Lower lobe of right lung (tissue), 2 donors: ENCODE measurements around the gene FLT3. TPM values are rescaled to one million over a fixed set of nuclear protein-coding genes. Genes with fewer than 3 reads are reported as not detected.
"Not testable (repeated sequence)": the region's sequence is repeated elsewhere in the genome, so short reads cannot be mapped to it uniquely, and the experiment has no call there.

Experiments
- ATAC-seq, 2 donors: fragments of 200-7000 bp; cut with Tn5 transposase; one replicate each; pipeline ENCODE4 v1.9.1; 2020 to 2022; ENCODE audit warnings: mild to moderate bottlenecking in 2 of 2, moderate library complexity in 2 of 2
- DNase-seq: peaks from one replicate; pipeline ENCODE4 v3.0.0-alpha.2; 2020
- H3K27ac ChIP-seq: fragments of 200-600 bp; one replicate; pipeline ENCODE4 v1.8.0; 2022
- H3K27me3 ChIP-seq: fragments of 200-600 bp; one replicate; pipeline ENCODE4 v1.8.0; 2022; ENCODE audit warnings: low read depth
- H3K36me3 ChIP-seq: fragments of 200-600 bp; one replicate; pipeline ENCODE4 v1.8.0; 2022; ENCODE audit warnings: mild to moderate bottlenecking
- H3K4me1 ChIP-seq: fragments of 200-600 bp; one replicate; pipeline ENCODE4 v1.8.0; 2022
- H3K4me3 ChIP-seq: fragments of 200-600 bp; one replicate; pipeline ENCODE4 v1.8.0; 2022; ENCODE audit warnings: mild to moderate bottlenecking
- H3K9me3 ChIP-seq: fragments of 200-600 bp; one replicate; pipeline ENCODE4 v1.8.0; 2022
- intact Hi-C: fragments of 100-400 bp; cut with DNase I; formaldehyde crosslinking; loops from one replicate; pipeline ENCODE4 v1.11.0; 2022
- total RNA-seq: library from RNA; stranded (reverse); fragmentation: NEBNext Ultra II Directional; extraction: Animal tissue kit (Norgen Biotek cat#: 25700); gene quantifications from one replicate; pipeline ENCODE4 v1.2.1, GENCODE V29; 2021
- TF ChIP-seq, protein P1 (sequence below): fragments of 200-600 bp; IDR thresholded peaks from one replicate; pipeline ENCODE4 v1.8.0; 2022; ENCODE audit warnings: antibody characterized with exemption, mild to moderate bottlenecking
- donor health status: DM: no; HTN: yes; CAD: no; lungs with severe emphysema.

Gene FLT3
- total RNA-seq, 1 donor from 2014 or later: 1.6 TPM

DNA sequence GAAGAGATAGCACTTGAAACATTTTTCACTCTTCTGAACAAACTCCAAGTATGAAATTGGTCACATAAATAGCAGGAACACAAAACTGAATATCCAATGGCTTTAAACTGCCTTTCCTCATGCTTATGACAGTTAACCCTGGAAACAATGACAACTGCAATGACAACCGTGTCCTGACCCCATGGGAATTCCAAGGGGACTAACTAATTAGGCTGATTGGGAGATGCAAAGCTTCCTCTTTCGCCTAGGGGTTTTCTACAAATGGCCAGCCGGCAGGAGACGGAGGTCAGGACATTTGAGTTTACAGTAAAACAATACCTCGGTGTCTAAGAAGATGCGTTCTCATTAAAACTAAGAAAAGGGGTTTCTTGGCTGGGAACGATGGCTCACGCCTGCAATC, 58.9 kb downstream of the FLT3 start:
- no peaks in the 10 kb centered on the region for H3K9me3 ChIP-seq
- peaks cover 6% of the 10 kb centered on the region for H3K27me3 ChIP-seq
- no peak for ATAC-seq
- H3K36me3 ChIP-seq: no peaks in the 10 kb centered on the region
- DNase-seq: no peak
- no peaks in the 10 kb centered on the region for H3K4me1 ChIP-seq
- H3K27ac ChIP-seq: no peak overlapping the region
- TF ChIP-seq, protein P1, sequence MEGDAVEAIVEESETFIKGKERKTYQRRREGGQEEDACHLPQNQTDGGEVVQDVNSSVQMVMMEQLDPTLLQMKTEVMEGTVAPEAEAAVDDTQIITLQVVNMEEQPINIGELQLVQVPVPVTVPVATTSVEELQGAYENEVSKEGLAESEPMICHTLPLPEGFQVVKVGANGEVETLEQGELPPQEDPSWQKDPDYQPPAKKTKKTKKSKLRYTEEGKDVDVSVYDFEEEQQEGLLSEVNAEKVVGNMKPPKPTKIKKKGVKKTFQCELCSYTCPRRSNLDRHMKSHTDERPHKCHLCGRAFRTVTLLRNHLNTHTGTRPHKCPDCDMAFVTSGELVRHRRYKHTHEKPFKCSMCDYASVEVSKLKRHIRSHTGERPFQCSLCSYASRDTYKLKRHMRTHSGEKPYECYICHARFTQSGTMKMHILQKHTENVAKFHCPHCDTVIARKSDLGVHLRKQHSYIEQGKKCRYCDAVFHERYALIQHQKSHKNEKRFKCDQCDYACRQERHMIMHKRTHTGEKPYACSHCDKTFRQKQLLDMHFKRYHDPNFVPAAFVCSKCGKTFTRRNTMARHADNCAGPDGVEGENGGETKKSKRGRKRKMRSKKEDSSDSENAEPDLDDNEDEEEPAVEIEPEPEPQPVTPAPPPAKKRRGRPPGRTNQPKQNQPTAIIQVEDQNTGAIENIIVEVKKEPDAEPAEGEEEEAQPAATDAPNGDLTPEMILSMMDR: no peak
- intact Hi-C loops: no loop called here
- no peak overlapping the region for H3K4me3 ChIP-seq

DNA sequence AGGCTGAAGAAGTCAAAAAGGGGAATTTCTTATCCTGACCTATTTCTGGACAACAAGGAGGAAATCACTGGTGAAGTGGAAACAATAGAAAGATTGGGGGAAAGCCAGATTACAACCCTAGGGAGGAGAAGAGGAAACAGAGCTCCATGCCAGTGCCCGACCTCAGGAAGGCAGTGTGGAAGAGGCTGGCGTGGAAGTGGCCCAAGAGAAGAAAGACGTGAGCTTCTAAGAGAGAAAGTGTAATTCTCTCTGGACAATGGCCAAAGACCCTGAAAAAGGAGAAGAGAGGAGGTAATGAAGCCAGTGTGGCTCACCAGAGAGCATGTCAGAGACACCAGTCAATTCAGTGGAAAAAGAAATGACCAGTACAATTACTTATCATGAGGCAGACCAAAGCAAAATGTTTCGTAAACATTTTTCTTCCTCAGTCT, 59.3 kb downstream of the FLT3 start:
- DNase-seq (no peak), ATAC-seq (no peak)
- H3K4me1 ChIP-seq: no peaks in the 10 kb centered on the region
- no peaks in the 10 kb centered on the region for H3K36me3 ChIP-seq
- H3K27me3 ChIP-seq: peaks cover 6% of the 10 kb centered on the region
- H3K9me3 ChIP-seq: no peaks in the 10 kb centered on the region
- no peak overlapping the region for H3K27ac ChIP-seq
- intact Hi-C loops: no loop called here
- no peak overlapping the region for H3K4me3 ChIP-seq
- TF ChIP-seq, protein P1: no peak

GRCh38 chr13:28037399-28037798, 63.0 kb downstream of the FLT3 start:
- TF ChIP-seq, protein P1: no peak
- ATAC-seq: no peak
- Histone ChIP-seq H3K36me3 (no peaks in the 10 kb centered on the region), H3K27me3 (peaks cover 7% of the 10 kb centered on the region), H3K4me1 (peaks cover 11% of the 10 kb centered on the region), H3K4me3 (no peak overlapping the region), H3K9me3 (no peaks in the 10 kb centered on the region), H3K27ac (no peak overlapping the region)
- DNase-seq: no peak
- intact Hi-C loops: no loop called here

DNA sequence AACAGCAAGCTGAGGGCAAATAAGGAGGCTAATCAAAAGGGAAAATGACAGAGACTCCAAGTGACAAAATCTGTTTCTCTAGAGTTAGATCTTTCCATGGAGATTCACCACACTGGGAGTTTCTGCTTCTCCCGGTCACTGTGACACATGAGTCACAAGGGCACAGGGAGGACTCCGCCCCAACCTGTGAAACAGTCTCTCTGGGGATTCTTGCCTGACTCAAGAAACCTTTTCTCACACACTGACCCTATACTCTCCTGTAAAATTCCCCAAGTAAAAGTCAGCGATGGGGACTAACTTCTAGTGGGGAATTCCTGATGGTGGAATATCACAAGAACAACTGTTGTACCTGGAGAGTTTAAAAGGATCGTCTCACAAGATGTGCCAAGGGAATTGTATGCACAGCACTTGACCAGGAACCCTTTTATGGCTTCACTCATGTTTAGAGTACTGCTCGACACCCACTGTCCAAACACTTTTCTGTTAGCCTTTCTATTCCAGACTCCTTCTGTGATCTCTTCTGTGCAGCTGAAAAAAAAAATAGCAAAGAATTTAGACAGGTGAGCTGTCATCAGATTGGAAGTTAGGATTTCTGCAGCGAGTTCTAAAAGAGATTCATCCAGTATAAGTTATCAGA, 65.1 kb downstream of the FLT3 start:
- H3K36me3 ChIP-seq: no peaks in the 10 kb centered on the region
- peaks cover 12% of the 10 kb centered on the region for H3K27me3 ChIP-seq
- H3K4me3 ChIP-seq: no peak overlapping the region
- intact Hi-C loops: no loop called here
- peak; percentile 55 to 78 for ATAC-seq
- peaks cover 11% of the 10 kb centered on the region for H3K4me1 ChIP-seq
- H3K9me3 ChIP-seq: no peaks in the 10 kb centered on the region
- TF ChIP-seq, protein P1: no peak
- no peak overlapping the region for H3K27ac ChIP-seq
- no peak for DNase-seq

GRCh38 chr13:28033894-28034655, 66.3 kb downstream of the FLT3 start:
- intact Hi-C loops: no loop called here
- TF ChIP-seq, protein P1: no peak

DNA sequence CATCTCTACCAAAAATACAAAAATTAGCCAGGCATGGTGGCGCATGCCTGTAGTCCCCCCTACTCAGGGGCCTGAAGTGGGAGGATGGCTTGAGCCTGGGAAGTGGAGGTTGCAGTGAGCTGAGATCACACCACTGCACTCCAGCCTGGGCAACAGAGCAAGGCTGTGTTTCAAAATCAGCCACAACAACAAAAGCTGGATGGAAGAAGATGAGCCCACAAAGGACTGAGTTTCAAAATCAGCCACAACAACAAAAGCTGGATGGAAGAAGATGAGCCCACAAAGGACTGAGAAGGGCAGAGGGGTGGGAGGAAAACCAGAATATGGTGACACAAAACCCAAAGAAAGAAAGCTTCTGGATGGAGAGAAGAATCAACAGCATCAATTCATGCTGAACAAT, 67.9 kb downstream of the FLT3 start:
- H3K9me3 ChIP-seq, H3K4me3 ChIP-seq, ATAC-seq, intact Hi-C loops, H3K36me3 ChIP-seq, H3K27ac ChIP-seq, DNase-seq: not testable (repeated sequence)
- peaks cover 11% of the 10 kb centered on the region for H3K4me1 ChIP-seq
- H3K27me3 ChIP-seq: peaks cover 12% of the 10 kb centered on the region

More at GRCh38 chr13:28033894-28034655, 66.3 kb downstream of the FLT3 start:
- peaks cover 12% of the 10 kb centered on the region for H3K27me3 ChIP-seq
- ATAC-seq (no peak), DNase-seq (no peak)
- H3K27ac ChIP-seq: no peak overlapping the region
- H3K4me3 ChIP-seq: no peak overlapping the region
- H3K9me3 ChIP-seq: no peaks in the 10 kb centered on the region
- no peaks in the 10 kb centered on the region for H3K36me3 ChIP-seq
- peaks cover 11% of the 10 kb centered on the region for H3K4me1 ChIP-seq
